ENCODE results near the gene EHBP1.

DNA sequence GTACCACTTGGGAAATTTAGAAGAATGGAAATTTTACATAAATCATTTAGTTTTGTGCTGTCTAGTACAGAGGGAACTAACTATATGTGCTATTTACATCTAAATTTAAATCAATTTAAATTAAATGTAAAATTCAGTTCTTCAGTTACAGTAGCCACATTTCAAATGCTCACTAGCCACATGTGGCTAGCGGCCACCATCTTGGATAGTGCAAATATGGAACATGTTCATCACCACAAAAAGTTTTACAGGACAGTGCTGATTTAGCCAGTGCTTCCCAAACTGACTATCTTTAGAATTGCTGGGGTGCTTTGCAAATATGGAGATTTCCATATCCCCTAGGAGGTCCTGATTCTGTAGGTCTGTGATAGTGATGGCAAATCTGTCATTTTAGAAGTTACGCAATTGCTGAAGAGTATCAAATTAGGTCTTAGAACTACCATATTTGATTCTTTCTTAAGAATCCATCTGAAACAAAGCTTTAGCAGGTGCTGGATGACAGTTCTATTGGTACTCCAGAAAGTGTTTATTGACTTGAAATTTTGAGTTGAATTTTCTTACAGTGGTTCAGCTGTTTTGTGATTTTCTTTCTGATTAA is 12.8 kb downstream of the EHBP1 start:
- TF ChIP-seq, protein P1, sequence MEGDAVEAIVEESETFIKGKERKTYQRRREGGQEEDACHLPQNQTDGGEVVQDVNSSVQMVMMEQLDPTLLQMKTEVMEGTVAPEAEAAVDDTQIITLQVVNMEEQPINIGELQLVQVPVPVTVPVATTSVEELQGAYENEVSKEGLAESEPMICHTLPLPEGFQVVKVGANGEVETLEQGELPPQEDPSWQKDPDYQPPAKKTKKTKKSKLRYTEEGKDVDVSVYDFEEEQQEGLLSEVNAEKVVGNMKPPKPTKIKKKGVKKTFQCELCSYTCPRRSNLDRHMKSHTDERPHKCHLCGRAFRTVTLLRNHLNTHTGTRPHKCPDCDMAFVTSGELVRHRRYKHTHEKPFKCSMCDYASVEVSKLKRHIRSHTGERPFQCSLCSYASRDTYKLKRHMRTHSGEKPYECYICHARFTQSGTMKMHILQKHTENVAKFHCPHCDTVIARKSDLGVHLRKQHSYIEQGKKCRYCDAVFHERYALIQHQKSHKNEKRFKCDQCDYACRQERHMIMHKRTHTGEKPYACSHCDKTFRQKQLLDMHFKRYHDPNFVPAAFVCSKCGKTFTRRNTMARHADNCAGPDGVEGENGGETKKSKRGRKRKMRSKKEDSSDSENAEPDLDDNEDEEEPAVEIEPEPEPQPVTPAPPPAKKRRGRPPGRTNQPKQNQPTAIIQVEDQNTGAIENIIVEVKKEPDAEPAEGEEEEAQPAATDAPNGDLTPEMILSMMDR (IDR thresholded peaks at IDR 0.05 in 4 of 5, conservative IDR thresholded peaks at IDR 0.05 in 1 of 5) = no peak
- no peak for TF ChIP-seq POLR2A (IDR thresholded peaks at IDR 0.05)

Measured in gastrocnemius medialis (tissue), 4 donors.